Ascending aorta (tissue), 2 donors: ENCODE data around the gene RNF5. TPM values are rescaled to one million over a fixed set of nuclear protein-coding genes. Genes with fewer than 3 reads are reported as not detected.
"Not testable (repeated sequence)": the region's sequence is repeated elsewhere in the genome, so short reads cannot be mapped to it uniquely, and the experiment has no call there.

Experiments used
- DNase-seq, 2 donors: peaks; one replicate each; pipeline ENCODE4 v3.0.0-alpha.2; 2019; ENCODE audit warnings: low spot score in 2 of 2
- H3K27ac ChIP-seq, 2 donors: fragments of 200-600 bp; sonication (generic); one replicate each; pipeline ENCODE4 v1.5.1; 2016 to 2017; ENCODE audit warnings: mild to moderate bottlenecking in 1 of 2
- H3K27me3 ChIP-seq: fragments of 200-600 bp; sonication (generic); one replicate; pipeline ENCODE4 v1.5.1; 2017
- H3K36me3 ChIP-seq, 2 donors: fragments of 200-600 bp; sonication (generic); one replicate each; pipeline ENCODE4 v1.5.1; 2016
- H3K4me1 ChIP-seq, 2 donors: fragments of 200-600 bp; sonication (generic); one replicate each; pipeline ENCODE4 v1.5.1; 2016 to 2017; ENCODE audit warnings: mild to moderate bottlenecking in 1 of 2
- H3K4me3 ChIP-seq, 2 donors: fragments of 200-600 bp; sonication (generic); one replicate each; pipeline ENCODE4 v1.5.1; 2016 to 2017; ENCODE audit warnings: mild to moderate bottlenecking in 1 of 2
- H3K9me3 ChIP-seq, 2 donors: fragments of 200-600 bp; sonication (generic); one replicate each; pipeline ENCODE4 v1.5.1; 2016
- intact Hi-C: fragments of 100-400 bp; cut with DNase I; formaldehyde crosslinking; loops from one replicate; pipeline ENCODE4 v1.15.1; 2023
- total RNA-seq: library from RNA; depleted of rRNA; stranded (reverse); fragments of >200 nt; gene quantifications from one replicate; pipeline ENCODE4 v1.1.0, GENCODE V29; 2016
- TF ChIP-seq, protein P1 (sequence below), 3 experiments: fragments of 200-600 bp in 2 of 3; fragments of 450-650 bp in 1 of 3; sonication (generic) in 2 of 3; IDR thresholded peaks; one replicate each; pipeline ENCODE4 v1.5.1; 2016 to 2019; ENCODE audit warnings: antibody characterized with exemption in 3 of 3, mild to moderate bottlenecking in 1 of 3, moderate library complexity in 1 of 3

The RNF5 gene
- total RNA-seq, 1 donor from 2014 or later = 73.0 TPM

DNA sequence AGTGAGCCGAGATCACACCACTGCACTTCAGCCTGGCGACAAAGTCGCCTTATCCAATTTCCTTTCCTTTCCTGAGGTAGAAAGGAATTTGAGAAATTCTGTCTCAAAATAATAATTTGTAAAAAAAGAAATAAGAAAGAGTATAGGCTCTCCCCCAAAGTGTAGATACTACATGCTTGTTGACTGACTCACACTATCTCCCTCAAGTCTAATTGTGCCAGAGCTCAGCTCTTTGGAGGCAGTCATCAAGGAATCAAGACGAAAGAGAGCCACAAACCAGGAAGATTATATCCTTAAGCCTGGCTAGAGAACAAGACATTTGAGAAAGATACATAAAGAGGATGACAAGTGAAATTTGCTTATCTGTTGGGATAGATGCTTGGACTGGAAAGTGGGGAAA is 44.4 kb upstream of the RNF5 start:
- no peak for DNase-seq
- no peak overlapping the region for H3K27ac ChIP-seq
- no peaks in the 10 kb centered on the region for H3K27me3 ChIP-seq
- no peak overlapping the region for H3K4me3 ChIP-seq
- intact Hi-C loops = no loop called here
- TF ChIP-seq, protein P1, sequence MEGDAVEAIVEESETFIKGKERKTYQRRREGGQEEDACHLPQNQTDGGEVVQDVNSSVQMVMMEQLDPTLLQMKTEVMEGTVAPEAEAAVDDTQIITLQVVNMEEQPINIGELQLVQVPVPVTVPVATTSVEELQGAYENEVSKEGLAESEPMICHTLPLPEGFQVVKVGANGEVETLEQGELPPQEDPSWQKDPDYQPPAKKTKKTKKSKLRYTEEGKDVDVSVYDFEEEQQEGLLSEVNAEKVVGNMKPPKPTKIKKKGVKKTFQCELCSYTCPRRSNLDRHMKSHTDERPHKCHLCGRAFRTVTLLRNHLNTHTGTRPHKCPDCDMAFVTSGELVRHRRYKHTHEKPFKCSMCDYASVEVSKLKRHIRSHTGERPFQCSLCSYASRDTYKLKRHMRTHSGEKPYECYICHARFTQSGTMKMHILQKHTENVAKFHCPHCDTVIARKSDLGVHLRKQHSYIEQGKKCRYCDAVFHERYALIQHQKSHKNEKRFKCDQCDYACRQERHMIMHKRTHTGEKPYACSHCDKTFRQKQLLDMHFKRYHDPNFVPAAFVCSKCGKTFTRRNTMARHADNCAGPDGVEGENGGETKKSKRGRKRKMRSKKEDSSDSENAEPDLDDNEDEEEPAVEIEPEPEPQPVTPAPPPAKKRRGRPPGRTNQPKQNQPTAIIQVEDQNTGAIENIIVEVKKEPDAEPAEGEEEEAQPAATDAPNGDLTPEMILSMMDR (IDR thresholded peaks at IDR 0.05) = no peak
- H3K9me3 ChIP-seq = no peaks in the 10 kb centered on the region
- peaks cover 7 to 8% of the 10 kb centered on the region in 2 donors for H3K4me1 ChIP-seq
- H3K36me3 ChIP-seq = no peaks in the 10 kb centered on the region

DNA sequence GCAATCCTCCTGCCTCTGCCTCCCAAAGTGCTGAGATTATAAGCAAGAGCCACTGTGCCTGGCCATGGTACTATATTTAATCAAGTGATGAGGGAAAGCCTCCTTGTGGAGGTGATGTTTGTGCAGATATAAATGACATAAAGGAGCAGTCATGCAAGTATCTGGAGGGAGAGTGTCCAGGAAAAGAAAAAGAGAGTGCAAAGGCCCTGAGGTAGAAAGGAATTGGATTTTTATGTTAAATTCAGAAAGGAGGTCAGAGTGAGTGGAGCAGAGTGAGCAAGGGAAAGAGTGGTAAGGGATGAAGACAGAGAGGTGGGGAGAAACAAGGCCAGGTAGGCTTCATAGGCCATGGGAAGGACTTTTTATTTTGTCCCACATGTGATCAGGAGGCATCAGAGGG is 40.8 kb upstream of the RNF5 start:
- Histone ChIP-seq H3K4me1 (no peaks in the 10 kb centered on the region), H3K9me3 (no peaks in the 10 kb centered on the region), H3K27ac (no peak overlapping the region), H3K36me3 (no peaks in the 10 kb centered on the region), H3K27me3 (no peaks in the 10 kb centered on the region), H3K4me3 (no peak overlapping the region)
- TF ChIP-seq, protein P1 (IDR thresholded peaks at IDR 0.05) = no peak
- intact Hi-C loops = no loop called here
- DNase-seq = no peak

DNA sequence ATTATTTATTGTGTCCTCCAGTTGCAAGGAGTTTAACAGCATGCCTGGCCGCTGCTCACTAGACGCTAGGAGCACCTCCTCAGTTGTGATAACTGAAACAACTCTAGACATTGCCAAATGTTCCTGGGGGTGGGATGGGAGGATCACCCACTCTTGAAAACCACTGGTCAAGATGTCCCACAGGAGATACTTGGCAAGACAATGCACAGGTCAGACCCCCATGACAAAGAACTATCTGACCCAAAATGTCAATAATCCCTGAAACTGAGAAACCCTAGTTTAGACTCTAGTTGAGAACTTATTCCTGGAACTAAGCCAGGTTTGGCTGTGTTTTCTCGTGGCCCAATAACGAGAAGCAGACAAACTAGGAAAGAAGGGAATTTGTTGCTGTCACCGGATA is 38.6 kb upstream of the RNF5 start:
- H3K4me3 ChIP-seq = no peak overlapping the region
- H3K27me3 ChIP-seq = no peaks in the 10 kb centered on the region
- no peaks in the 10 kb centered on the region for H3K4me1 ChIP-seq
- H3K36me3 ChIP-seq = no peaks in the 10 kb centered on the region
- H3K27ac ChIP-seq = no peak overlapping the region
- TF ChIP-seq, protein P1 (IDR thresholded peaks at IDR 0.05) = no peak
- H3K9me3 ChIP-seq = no peaks in the 10 kb centered on the region
- no peak for DNase-seq
- intact Hi-C loops = no loop called here

DNA sequence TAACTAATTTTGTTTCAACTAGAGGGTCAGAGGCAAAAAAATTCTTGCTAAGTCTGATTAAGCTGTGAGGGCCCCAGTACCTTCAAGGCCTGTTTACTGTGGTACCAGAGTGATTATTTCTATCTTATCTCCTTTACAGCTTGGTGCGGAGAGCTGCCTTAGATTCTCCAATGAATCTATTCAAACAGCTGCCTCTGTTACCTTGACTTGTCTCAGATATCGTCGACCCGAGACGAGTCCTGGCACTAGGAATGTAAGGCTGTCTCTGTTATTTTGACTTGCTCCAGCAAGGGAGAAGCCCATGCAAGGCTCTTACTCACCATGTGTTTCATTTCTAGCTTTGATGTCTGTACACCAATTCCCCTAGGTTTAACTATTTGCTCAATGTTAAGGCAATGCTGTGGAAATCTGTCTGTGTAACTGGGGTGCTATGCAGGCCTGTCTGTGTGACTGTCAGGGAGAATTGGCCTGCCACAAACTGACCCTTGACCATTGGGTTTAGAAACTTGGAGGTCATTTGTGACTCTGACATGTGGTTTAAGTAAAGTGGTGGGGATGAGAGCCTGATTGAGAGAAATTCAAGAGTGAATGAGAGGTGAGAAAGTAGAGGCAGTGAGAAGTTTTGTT is 37.7 kb upstream of the RNF5 start:
- no peaks in the 10 kb centered on the region for H3K36me3 ChIP-seq
- TF ChIP-seq, protein P1 (IDR thresholded peaks at IDR 0.05) = no peak
- H3K4me1 ChIP-seq = no peaks in the 10 kb centered on the region
- H3K9me3 ChIP-seq = no peaks in the 10 kb centered on the region
- H3K27me3 ChIP-seq = no peaks in the 10 kb centered on the region
- DNase-seq = no peak
- intact Hi-C loops = no loop called here
- no peak overlapping the region for H3K27ac ChIP-seq
- no peak overlapping the region for H3K4me3 ChIP-seq

- H3K9me3 ChIP-seq, H3K4me1 ChIP-seq, DNase-seq, intact Hi-C loops, H3K27me3 ChIP-seq, H3K4me3 ChIP-seq, H3K36me3 ChIP-seq, H3K27ac ChIP-seq: not testable (repeated sequence)
These were observed 34.0 kb upstream of the RNF5 start for GRCh38 chr6:32144238-32144637.

GRCh38 chr6:32146287-32146686 is 31.9 kb upstream of the RNF5 start:
- no peaks in the 10 kb centered on the region for H3K27me3 ChIP-seq
- intact Hi-C loops = no loop called here
- no peak for DNase-seq
- no peak overlapping the region for H3K4me3 ChIP-seq
- H3K9me3 ChIP-seq = no peaks in the 10 kb centered on the region
- TF ChIP-seq, protein P1 (IDR thresholded peaks at IDR 0.05) = no peak
- H3K36me3 ChIP-seq = peaks cover 10 to 13% of the 10 kb centered on the region in 2 donors
- peaks cover 8% of the 10 kb centered on the region in 2 donors for H3K4me1 ChIP-seq
- H3K27ac ChIP-seq = no peak overlapping the region
